NCI-H82 treated with DMSO at 0.1 percent for 48 hours (cell line): ENCODE results near the gene GATAD2B.

Experiments used
- DNase-seq: peaks from one replicate; lab custom pipeline; 2025; ENCODE audit not compliant: unreplicated experiment; lab: John Stamatoyannopoulos, UW

Gene GATAD2B

GRCh38 chr1:153763365-153764225 lies 159.2 kb downstream of the GATAD2B start:
- no peak for DNase-seq

- DNase-seq = no peak
Observed at GRCh38 chr1:153760440-153760839, 162.3 kb downstream of the GATAD2B start.
